Putamen (tissue), 1 donor: ENCODE measurements around the gene SAE1.

Experiments
- DNase-seq: peaks from one replicate; pipeline ENCODE4 v3.0.0-alpha.2; 2016; ENCODE audit warnings: low spot score

Gene SAE1

GRCh38 chr19:47130120-47130588 is 481 bp upstream of the SAE1 start:
- no peak for DNase-seq

DNA sequence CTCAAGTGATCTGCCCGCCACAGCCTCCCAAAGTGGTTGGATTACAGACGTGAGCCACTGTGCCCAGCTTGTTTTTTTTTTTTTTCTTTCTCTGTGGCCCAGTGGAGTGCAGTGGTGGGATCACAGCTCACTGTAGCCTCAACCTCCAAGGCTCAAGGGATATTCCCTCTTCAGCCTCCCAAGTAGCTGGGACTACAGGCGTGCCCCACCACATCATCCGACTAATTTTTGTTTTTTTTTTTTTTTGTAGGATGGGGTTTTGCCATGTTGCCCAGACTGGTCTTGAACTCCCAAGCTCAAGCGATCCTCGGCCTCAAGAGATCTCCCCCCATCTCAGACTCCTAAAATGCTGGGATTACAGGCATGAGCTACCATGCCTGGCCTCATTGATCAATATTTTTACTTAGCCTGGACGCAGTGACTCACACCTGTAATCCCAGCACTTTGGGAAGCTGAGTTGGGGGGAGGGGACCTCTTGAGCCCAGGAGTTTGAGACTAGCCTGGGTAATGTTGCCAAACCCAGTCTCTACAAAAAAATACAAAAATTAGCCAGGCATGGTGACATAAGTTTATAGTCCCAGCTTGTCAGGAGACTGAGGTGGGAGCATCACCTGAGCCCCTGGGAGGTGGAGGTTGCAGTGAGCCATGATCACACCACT is 1.7 kb downstream of the SAE1 start:
- DNase-seq = no peak

DNA sequence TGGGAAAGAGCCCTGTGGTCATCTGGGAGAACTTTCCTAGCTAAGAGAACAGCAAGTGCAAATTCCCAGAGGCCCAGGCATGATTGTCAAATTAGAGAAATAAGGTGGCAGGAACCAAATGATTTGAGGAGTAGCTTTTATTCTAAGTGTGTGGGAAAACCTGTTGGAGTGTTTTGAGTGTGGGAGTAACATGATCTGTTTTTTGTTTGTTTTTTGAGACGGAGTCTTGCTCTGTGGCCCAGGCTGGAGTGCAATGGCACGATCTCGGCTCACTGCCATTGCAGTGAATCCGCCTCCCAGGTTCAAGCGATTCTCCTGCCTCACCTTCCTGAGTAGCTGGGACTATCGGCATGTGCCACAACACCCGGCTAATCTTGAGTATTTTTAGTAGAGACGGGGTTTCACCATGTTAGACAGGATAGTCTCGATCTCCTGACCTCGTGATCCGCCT is 2.4 kb downstream of the SAE1 start:
- no peak for DNase-seq

DNA sequence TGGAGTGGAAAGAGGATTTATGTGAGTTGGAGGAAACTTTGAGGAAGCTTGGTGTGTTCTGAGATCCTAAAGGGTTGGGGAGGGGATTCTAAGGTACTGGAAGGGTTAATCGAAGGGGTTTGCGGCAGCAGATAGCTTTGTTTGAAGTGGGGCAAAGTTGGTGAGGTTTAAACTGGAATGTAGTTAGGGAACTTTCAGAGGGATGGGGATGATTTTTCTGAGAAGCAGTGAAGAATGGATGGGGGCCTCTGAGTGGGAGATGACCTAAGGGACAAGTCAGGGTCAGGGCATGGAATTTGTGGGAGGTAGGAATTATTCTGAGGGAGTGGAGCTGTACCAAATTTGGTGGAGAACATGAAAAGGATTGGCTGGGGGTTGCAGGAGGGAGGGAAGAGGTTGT is 3.9 kb downstream of the SAE1 start:
- no peak for DNase-seq

GRCh38 chr19:47135156-47135555 is 4.5 kb downstream of the SAE1 start:
- no peak for DNase-seq

DNA sequence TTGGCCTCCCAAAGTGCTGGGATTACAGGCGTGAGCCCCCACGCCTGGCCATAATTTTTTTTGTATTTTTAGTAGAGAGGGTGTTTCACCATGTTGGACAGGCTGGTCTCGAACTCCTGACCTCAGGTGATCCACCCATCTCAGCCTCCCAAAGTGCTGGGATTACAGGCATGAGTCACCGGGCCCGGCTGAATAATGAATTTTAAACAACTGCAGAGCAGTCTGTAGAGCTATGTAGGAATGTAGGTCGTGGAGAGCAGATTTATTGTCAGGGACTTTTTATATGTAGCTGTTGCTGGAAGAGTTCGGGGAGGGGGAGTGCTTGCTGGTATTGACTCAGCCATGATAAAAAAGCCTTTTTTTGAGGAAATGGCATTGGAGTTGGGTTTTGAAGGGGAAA is 10.6 kb downstream of the SAE1 start:
- peak; percentile 61 for DNase-seq

DNA sequence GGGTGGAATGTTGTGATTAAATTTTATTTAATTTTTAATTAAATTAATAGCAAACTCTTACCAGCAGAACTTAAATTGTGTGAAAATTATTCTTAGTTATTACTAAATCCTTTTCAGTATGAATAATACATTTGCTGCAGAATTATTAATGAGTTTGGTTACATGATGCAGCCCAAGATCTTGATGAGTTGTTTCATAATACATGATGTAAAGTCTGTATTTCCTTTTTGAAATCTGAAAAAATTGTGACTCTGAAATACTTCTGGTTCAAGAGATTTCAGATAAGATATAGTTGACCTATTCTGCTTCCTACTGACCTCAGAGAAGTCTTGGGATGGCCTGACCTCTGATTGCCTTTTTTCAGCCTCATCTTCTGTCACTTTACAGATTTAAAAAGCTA is 11.1 kb downstream of the SAE1 start:
- DNase-seq = no peak

GRCh38 chr19:47142779-47143178 is 12.1 kb downstream of the SAE1 start:
- DNase-seq = no peak

DNA sequence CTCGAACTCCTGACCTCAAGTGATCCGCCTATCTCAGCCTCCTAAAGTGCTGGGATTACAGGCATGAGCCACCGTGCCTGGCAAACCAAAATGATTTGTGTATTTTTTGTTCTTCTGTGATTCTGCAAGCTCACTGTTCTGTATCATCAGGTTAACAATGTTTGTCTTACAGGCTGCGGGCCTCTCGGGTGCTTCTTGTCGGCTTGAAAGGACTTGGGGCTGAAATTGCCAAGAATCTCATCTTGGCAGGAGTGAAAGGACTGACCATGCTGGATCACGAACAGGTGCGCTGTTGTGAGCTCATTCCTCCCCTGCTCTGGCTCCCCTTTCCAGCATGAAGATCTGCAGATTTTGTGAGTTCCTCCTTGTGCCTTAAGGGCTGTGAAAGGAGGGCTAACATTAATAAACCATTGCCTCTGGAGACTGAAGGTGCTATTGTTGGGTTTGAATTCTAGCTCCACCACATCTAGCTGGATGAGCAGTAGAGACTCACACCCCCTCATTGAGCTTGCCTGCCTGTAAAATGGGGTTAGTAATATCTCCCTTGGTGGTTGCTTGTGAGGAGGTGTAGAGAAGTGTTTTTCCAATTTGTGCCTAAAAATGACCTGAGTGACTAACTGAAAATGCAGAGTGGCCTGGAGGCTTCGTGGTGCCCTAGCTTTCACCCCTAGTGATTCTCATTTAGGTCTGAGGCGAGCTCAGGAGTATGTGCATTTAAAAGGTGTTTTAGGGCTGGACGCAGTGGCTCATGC is 12.9 kb downstream of the SAE1 start:
- DNase-seq = no peak

DNA sequence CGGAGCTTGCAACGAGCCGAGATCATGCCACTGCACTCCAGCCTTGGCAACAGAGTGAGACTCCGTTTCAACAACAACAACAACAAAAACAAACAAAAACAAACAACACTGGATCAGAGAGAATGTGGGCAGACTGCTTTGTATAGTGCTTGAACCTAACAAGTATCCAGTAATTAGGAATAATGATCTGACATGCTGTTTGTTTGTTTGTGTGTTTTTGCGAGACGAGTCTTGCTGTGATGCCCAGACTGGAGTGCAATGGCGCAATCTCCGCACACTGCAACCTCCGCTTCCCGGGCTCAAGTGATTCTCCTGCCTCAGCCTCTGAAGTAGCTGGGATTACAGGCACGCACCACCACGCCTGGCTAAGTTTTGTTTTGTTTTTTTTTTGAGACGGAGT is 14.0 kb downstream of the SAE1 start:
- no peak for DNase-seq

DNA sequence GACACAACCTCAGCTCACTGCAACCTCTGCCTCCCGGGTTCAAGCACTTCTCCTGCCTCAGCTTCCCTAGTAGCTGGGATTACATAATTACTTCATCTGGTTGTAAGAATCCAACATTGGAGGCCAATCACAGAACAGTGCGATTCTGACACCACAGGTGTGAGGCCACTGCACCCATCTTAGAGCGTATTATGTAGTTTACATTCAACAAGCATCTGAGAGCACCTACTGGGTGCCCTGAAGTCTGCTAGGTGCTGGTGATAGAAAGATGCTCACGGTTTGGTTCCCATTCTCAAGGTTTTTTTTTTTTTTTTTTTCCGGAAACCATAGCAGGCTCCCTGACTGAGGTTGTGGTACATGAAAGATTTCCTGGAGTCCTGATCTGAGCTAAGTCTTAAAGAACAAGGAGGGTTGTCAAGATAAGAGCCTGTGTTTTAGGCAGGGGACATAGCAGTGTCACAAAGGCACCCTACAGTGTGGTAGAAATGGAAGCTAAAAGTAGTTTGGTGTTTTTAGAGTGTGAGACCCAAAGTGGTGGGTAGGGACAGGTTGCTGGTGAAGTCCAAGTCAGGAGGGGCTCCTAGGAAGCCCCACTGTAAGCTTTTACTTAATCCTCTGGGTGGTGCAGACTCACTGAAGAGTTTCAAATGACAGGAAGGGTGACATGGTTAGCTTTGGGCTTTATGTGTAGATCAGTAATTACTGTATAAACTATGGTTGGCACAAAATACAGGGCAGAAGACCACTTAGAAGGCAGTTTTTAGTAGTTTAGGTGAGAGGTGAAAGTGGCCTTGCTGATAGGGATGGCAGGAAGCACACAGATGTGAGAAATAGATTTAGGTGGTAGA is 15.2 kb downstream of the SAE1 start:
- no peak for DNase-seq

DNA sequence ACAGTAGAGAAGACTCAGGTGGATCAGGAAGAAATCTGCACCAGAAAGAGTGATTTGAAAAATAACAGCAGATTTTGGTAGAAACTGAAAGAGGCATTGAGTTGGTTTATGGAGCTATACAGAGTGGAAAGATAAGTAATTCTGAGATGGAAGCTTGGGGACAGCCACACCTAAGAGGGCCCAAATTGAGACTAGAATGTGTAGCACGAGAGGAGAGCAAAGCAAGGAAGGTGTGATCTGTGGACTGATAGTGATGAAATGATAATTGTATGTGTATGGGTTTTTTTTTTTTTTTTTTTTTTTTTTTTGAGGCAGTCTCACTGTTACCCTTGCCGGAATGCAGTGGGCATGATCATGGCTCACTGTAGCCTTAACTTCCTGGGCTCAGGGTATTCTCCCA is 16.3 kb downstream of the SAE1 start:
- no peak for DNase-seq

GRCh38 chr19:47151627-47152026 is 21.0 kb downstream of the SAE1 start:
- no peak for DNase-seq

DNA sequence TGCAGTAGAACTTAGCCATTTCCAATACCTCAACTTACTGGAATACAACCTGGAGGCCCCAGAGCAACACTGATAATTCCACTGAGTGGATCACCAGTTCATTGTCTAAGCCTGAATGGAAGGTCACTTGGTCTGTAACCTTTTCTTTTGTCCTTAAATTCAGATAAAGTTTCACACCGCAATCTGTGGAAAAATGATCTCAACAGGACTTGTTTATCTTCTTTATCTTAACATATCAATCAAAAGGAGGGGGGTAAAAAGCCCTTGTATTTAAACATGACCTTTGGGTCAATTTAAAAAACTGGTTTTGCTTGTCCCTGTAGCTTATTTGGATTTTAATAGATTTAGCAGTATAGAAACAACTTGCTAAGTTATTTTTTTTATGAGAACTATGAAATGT is 21.6 kb downstream of the SAE1 start:
- DNase-seq = no peak

- no peak for DNase-seq
Measured at GRCh38 chr19:47152632-47153031, 22.0 kb downstream of the SAE1 start.

DNA sequence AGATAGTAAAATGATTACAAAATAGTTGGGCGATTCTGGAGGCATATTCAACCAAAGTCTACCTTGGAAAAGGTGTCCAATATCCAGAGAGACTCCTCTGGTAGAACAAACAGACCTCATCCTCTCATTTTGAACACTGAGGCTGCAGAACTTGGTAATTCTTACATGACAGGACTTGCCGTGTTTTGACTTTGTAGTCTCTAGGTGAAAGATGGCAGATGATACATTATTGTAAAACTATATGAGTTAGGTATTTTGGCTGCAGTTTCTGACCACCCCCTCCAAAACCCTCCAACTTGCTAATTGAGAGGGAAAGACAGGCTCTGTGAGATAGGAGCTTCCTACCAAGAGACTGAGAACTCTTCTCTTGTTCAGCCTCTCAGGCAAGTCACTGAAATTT is 22.6 kb downstream of the SAE1 start:
- DNase-seq = no peak

- DNase-seq = no peak
Measured at GRCh38 chr19:47155148-47155547, 24.5 kb downstream of the SAE1 start.

- no peak for DNase-seq
Measured at GRCh38 chr19:47156861-47157430, 26.3 kb downstream of the SAE1 start.

DNA sequence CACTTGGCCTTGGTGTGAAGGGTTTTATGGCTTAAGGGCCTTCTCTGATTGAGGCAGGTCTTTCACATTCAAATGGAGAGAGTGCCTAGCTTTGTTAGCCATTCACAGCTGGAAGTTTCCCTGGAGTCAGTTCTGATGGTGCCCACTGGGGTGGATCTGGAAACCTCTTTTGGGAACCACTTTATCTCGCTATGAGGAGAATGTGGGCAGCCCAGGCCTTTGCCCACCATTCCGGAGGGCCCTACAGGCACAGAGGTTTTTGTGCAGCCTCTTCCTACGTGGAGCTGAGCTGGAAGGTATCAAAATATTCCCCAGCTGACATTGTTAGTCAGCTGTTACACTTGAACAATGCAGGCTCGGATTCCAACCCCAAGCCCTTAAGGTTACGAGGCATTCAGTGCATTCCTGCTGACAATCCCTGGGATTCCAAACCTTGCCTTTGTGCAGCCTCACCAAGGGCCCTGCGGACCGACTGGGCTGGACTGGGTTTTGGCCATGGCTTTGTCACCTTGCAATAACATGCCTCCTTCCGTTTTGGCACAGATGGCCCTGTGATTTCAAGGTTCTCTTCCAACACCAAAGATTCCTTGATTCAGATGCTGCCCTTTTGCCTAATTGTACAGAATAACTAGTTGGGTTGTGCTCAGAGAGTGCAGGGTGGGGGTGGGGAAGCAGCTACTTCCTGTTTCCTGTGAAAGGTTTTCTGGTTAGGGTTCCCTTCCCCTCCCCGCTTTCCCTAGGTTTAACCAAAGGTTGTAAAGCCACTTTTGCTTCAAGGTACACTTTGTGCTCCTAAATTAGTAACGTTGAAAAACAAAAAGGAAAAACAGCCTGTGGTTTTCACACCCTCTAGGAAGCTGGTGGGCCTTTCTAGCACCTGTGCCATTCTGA is 27.0 kb downstream of the SAE1 start:
- peak; percentile 24 for DNase-seq

DNA sequence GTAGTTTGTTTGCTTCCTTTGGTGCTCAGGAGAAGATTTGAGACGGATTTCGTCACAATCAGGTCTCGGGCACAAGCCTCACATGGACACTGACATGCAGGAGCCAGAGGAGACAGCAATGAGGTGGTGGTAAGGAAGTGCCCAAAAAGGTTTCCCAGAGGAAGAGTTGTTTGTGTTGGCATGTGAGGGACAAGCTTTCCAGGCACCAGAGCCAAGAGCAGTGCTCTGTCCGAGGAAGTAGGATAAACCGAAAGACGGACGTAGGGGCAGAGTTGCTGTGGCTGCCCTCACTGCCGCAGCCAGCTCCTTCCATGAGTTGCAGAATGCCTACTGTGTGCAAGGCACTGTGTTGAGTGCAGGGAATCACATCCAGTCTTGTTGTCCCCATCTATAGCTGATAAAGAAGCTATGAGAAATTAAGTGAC is 27.7 kb downstream of the SAE1 start:
- no peak for DNase-seq

DNA sequence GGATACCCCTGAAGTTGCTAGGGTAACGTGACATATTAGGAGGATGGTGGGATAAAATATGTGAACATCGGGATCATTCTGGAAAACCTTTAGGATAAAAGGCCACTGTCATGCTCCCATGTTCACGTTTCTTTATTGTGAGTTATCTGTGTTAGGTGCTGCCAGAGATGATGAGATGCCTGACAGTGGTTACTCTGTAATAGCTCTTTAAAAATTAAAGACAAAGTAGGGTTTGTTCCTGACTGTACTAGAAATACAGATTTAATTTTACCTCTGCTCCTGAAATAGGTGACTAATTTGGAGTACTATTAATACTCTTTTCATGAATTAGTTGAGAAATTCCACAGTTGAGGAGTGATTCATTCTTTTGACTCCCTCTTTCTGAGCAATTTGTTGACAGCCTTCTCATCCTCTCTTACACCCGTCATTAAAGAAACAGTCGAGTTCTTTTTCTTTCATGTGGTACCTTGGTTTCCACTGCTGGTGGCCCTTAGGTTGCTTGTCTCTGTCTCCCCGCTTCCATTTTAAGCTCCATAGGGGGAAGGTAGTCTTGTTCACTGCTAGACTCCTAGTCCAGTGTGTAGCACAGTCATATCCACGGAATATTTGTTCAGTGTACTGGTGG is 28.4 kb downstream of the SAE1 start:
- DNase-seq = peak; percentile 52
